ENCODE measurements around the gene KLHDC9.

Gene KLHDC9

GRCh38 chr1:161089938-161090337 is 8.2 kb upstream of the KLHDC9 start:
- no peak for TF ChIP-seq CTCF (IDR thresholded peaks at IDR 0.05; ENCODE audit: low read depth, low read length, missing control alignments)
- DNase-seq (ENCODE audit: low read depth) = no peak

GRCh38 chr1:161090617-161091016 is 7.5 kb upstream of the KLHDC9 start:
- no peak overlapping the region for H3K4me3 ChIP-seq (ENCODE audit: low read depth, low read length)
- TF ChIP-seq CTCF (IDR thresholded peaks at IDR 0.05; ENCODE audit: low read depth, low read length, missing control alignments) = no peak
- DNase-seq (ENCODE audit: low read depth) = no peak

More at GRCh38 chr1:161089938-161090337, 8.2 kb upstream of the KLHDC9 start:
- H3K4me3 ChIP-seq (ENCODE audit: low read depth, low read length) = no peak overlapping the region

- no peak overlapping the region for H3K4me3 ChIP-seq (ENCODE audit: low read depth, low read length)
- TF ChIP-seq CTCF (IDR thresholded peaks at IDR 0.05; ENCODE audit: low read depth, low read length, missing control alignments) = no peak
- DNase-seq (ENCODE audit: low read depth) = no peak
Observed at GRCh38 chr1:161091093-161091492, 7.1 kb upstream of the KLHDC9 start.

GRCh38 chr1:161091796-161092507 is 6.2 kb upstream of the KLHDC9 start:
- no peak overlapping the region for H3K4me3 ChIP-seq (ENCODE audit: low read depth, low read length)
- no peak for TF ChIP-seq CTCF (IDR thresholded peaks at IDR 0.05; ENCODE audit: low read depth, low read length, missing control alignments)
- DNase-seq (ENCODE audit: low read depth) = no peak

GRCh38 chr1:161092621-161093028 is 5.5 kb upstream of the KLHDC9 start:
- no peak overlapping the region for H3K4me3 ChIP-seq (ENCODE audit: low read depth, low read length)
- no peak for TF ChIP-seq CTCF (IDR thresholded peaks at IDR 0.05; ENCODE audit: low read depth, low read length, missing control alignments)
- no peak for DNase-seq (ENCODE audit: low read depth)

GRCh38 chr1:161094481-161094880 is 3.7 kb upstream of the KLHDC9 start:
- no peak overlapping the region for H3K4me3 ChIP-seq (ENCODE audit: low read depth, low read length)
- no peak for TF ChIP-seq CTCF (IDR thresholded peaks at IDR 0.05; ENCODE audit: low read depth, low read length, missing control alignments)
- DNase-seq (ENCODE audit: low read depth) = no peak

GRCh38 chr1:161095230-161095629 is 2.9 kb upstream of the KLHDC9 start:
- no peak overlapping the region for H3K4me3 ChIP-seq (ENCODE audit: low read depth, low read length)
- no peak for DNase-seq (ENCODE audit: low read depth)
- no peak for TF ChIP-seq CTCF (IDR thresholded peaks at IDR 0.05; ENCODE audit: low read depth, low read length, missing control alignments)

Data from GM12864 (cell line).